ENCODE results near the gene USH1G. TPM values are rescaled to one million over a fixed set of nuclear protein-coding genes. Genes with fewer than 3 reads are reported as not detected.
"Not testable (repeated sequence)": the region's sequence is repeated elsewhere in the genome, so short reads cannot be mapped to it uniquely, and the experiment has no call there.

Gene USH1G
- polyA plus RNA-seq, 1 donor from 2014 or later = not detected

- not testable (repeated sequence) for H3K4me1 Mint-ChIP-seq, H3K4me3 Mint-ChIP-seq, H3K27me3 Mint-ChIP-seq, H3K9me3 Mint-ChIP-seq, H3K36me3 Mint-ChIP-seq, H3K27ac Mint-ChIP-seq
These were observed 14.0 kb downstream of the USH1G start for GRCh38 chr17:74909097-74909496.

GRCh38 chr17:74907012-74907411 lies 16.0 kb downstream of the USH1G start:
- H3K4me1 Mint-ChIP-seq = no peaks in the 10 kb centered on the region
- H3K36me3 Mint-ChIP-seq = no peaks in the 10 kb centered on the region
- peaks cover 10% of the 10 kb centered on the region for H3K27me3 Mint-ChIP-seq

GRCh38 chr17:74906214-74906793 lies 16.8 kb downstream of the USH1G start:
- not testable (repeated sequence) for H3K4me3 Mint-ChIP-seq
- H3K27me3 Mint-ChIP-seq = peaks cover 14% of the 10 kb centered on the region

More at GRCh38 chr17:74907012-74907411, 16.0 kb downstream of the USH1G start:
- Mint-ChIP-seq H3K9me3 (peaks cover 0 to 2% (median 0%) of the 10 kb centered on the region in 3 donors), H3K27ac (no peak overlapping the region), H3K4me3 (no peak overlapping the region)

GRCh38 chr17:74904687-74905409 lies 18.2 kb downstream of the USH1G start:
- H3K27me3 Mint-ChIP-seq = peaks cover 14% of the 10 kb centered on the region
- H3K4me1 Mint-ChIP-seq = no peaks in the 10 kb centered on the region
- peak overlapping the region in 1 of 3 donors; percentile 65 for H3K27ac Mint-ChIP-seq
- peaks cover 0 to 2% (median 0%) of the 10 kb centered on the region in 3 donors for H3K9me3 Mint-ChIP-seq
- H3K36me3 Mint-ChIP-seq = no peaks in the 10 kb centered on the region
- H3K4me3 Mint-ChIP-seq = no peak overlapping the region

More at GRCh38 chr17:74906214-74906793, 16.8 kb downstream of the USH1G start:
- not testable (repeated sequence) for H3K9me3 Mint-ChIP-seq, H3K36me3 Mint-ChIP-seq, H3K4me1 Mint-ChIP-seq, H3K27ac Mint-ChIP-seq

- Mint-ChIP-seq H3K4me3 (no peak overlapping the region), H3K4me1 (no peaks in the 10 kb centered on the region), H3K9me3 (peaks cover 0 to 2% (median 2%) of the 10 kb centered on the region in 3 donors), H3K27me3 (peaks cover 14% of the 10 kb centered on the region), H3K27ac (peak overlapping the region in 1 of 3 donors; percentile 73), H3K36me3 (no peaks in the 10 kb centered on the region)
These were observed 19.4 kb downstream of the USH1G start for GRCh38 chr17:74903671-74904070.

GRCh38 chr17:74903034-74903433 lies 20.0 kb downstream of the USH1G start:
- Mint-ChIP-seq H3K9me3 (peaks cover 0 to 2% (median 2%) of the 10 kb centered on the region in 3 donors), H3K36me3 (no peaks in the 10 kb centered on the region), H3K27ac (no peak overlapping the region), H3K27me3 (peaks cover 14% of the 10 kb centered on the region), H3K4me3 (no peak overlapping the region), H3K4me1 (no peaks in the 10 kb centered on the region)

GRCh38 chr17:74901353-74902135 lies 21.5 kb downstream of the USH1G start:
- no peak overlapping the region for H3K4me3 Mint-ChIP-seq
- no peaks in the 10 kb centered on the region for H3K36me3 Mint-ChIP-seq
- H3K27ac Mint-ChIP-seq = no peak overlapping the region
- no peaks in the 10 kb centered on the region for H3K4me1 Mint-ChIP-seq
- peaks cover 15% of the 10 kb centered on the region for H3K27me3 Mint-ChIP-seq
- peaks cover 0 to 2% (median 2%) of the 10 kb centered on the region in 3 donors for H3K9me3 Mint-ChIP-seq

GRCh38 chr17:74900208-74900607 lies 22.8 kb downstream of the USH1G start:
- peaks cover 20% of the 10 kb centered on the region for H3K27me3 Mint-ChIP-seq
- no peaks in the 10 kb centered on the region for H3K4me1 Mint-ChIP-seq
- H3K9me3 Mint-ChIP-seq = peaks cover 0 to 2% (median 2%) of the 10 kb centered on the region in 3 donors
- no peak overlapping the region for H3K4me3 Mint-ChIP-seq
- H3K36me3 Mint-ChIP-seq = no peaks in the 10 kb centered on the region
- peak overlapping the region in 1 of 3 donors; percentile 35 for H3K27ac Mint-ChIP-seq

- Mint-ChIP-seq H3K4me3 (no peak overlapping the region), H3K36me3 (no peaks in the 10 kb centered on the region), H3K4me1 (peaks cover 0 to 2% (median 0%) of the 10 kb centered on the region in 3 donors), H3K27me3 (peaks cover 26% of the 10 kb centered on the region), H3K27ac (no peak overlapping the region), H3K9me3 (peaks cover 0 to 2% (median 2%) of the 10 kb centered on the region in 3 donors)
These were observed 24.6 kb downstream of the USH1G start for GRCh38 chr17:74898376-74898946.

GRCh38 chr17:74893936-74894671 lies 29.0 kb downstream of the USH1G start:
- H3K4me1 Mint-ChIP-seq = peaks cover 0 to 2% (median 0%) of the 10 kb centered on the region in 3 donors
- no peak overlapping the region for H3K27ac Mint-ChIP-seq
- no peaks in the 10 kb centered on the region for H3K36me3 Mint-ChIP-seq
- H3K4me3 Mint-ChIP-seq = peak overlapping the region in 1 of 4 donors; percentile 54
- H3K27me3 Mint-ChIP-seq = peaks cover 37% of the 10 kb centered on the region
- peaks cover 0 to 2% (median 0%) of the 10 kb centered on the region in 3 donors for H3K9me3 Mint-ChIP-seq

GRCh38 chr17:74892974-74893911 lies 29.8 kb downstream of the USH1G start, which contains the start of gene FADS6:
Gene FADS6, minus strand, starts transcription at chr17:74893633. Its CDS starts 38 bp downstream, at chr17:74893595.
- H3K27ac Mint-ChIP-seq = no peak within 1 kb of the TSS

GRCh38 chr17:74892013-74892841 lies 30.8 kb downstream of the USH1G start:
- no peaks in the 10 kb centered on the region for H3K36me3 Mint-ChIP-seq
- H3K9me3 Mint-ChIP-seq = peaks cover 0 to 2% (median 0%) of the 10 kb centered on the region in 3 donors
- peaks cover 0 to 2% (median 0%) of the 10 kb centered on the region in 3 donors for H3K4me1 Mint-ChIP-seq
- no peak overlapping the region for H3K27ac Mint-ChIP-seq
- H3K27me3 Mint-ChIP-seq = peaks cover 37% of the 10 kb centered on the region
- no peak overlapping the region for H3K4me3 Mint-ChIP-seq

More at GRCh38 chr17:74892974-74893911, 29.8 kb downstream of the USH1G start, which contains the start of gene FADS6:
- peaks cover 0 to 2% (median 0%) of the 10 kb centered on the region in 3 donors for H3K9me3 Mint-ChIP-seq
- H3K27me3 Mint-ChIP-seq = peaks cover 37% of the 10 kb centered on the region
- peaks cover 0 to 2% (median 0%) of the 10 kb centered on the region in 3 donors for H3K4me1 Mint-ChIP-seq
- no peaks in the 10 kb centered on the region for H3K36me3 Mint-ChIP-seq
- peak within 1 kb of the TSS in 2 of 4 donors; percentile 8 to 54 for H3K4me3 Mint-ChIP-seq

All from IgD-negative memory B cell (primary cell).